Kidney (tissue), 22 donors: ENCODE results near the gene SLITRK2. TPM values are rescaled to one million over a fixed set of nuclear protein-coding genes. Genes with fewer than 3 reads are reported as not detected.

Experiments used
- DNase-seq, 5 donors: peaks; one replicate each; pipeline ENCODE4 v3.0.0-alpha.2; 2013 to 2020
- FAIRE-seq: peaks from 2 replicates; lab custom pipeline; 2012; peaks lifted over from hg19 to GRCh38; lab: Jason Lieb, UNC
- H3K27ac ChIP-seq, 2 donors: one replicate each; pipeline ENCODE4 v1.7.0; 2013; ENCODE audit warnings: low read depth in 2 of 2, low read length in 2 of 2, inconsistent platforms in 1 of 2
- H3K27me3 ChIP-seq: one replicate; pipeline ENCODE4 v1.7.1; 2013; ENCODE audit warnings: low read length, inconsistent platforms; ENCODE audit not compliant: control insufficient read depth, insufficient read depth
- H3K36me3 ChIP-seq, 3 donors: one replicate each; pipeline versions ENCODE4 v1.7.0 to v1.7.1; 2013; ENCODE audit warnings: low read length in 3 of 3, control low read depth in 1 of 3, inconsistent platforms in 1 of 3; ENCODE audit not compliant: insufficient read depth in 3 of 3, control insufficient read depth in 2 of 3
- H3K4me1 ChIP-seq, 3 donors: one replicate each; pipeline versions ENCODE4 v1.7.0 to v1.7.1; 2013; ENCODE audit warnings: low read length in 3 of 3, inconsistent platforms in 1 of 3, low read depth in 1 of 3; ENCODE audit not compliant: control insufficient read depth in 2 of 3, insufficient read depth in 2 of 3
- H3K4me3 ChIP-seq, 3 donors: one replicate each; pipeline versions ENCODE4 v1.7.0 to v1.8.1; 2013; ENCODE audit warnings: low read length in 3 of 3, control low read depth in 1 of 3, inconsistent platforms in 1 of 3
- H3K9ac ChIP-seq, 3 donors: one replicate each; pipeline versions ENCODE4 v1.7.0 to v1.7.1; 2013; ENCODE audit warnings: low read length in 3 of 3, control low read depth in 1 of 3, inconsistent platforms in 1 of 3
- H3K9me3 ChIP-seq, 3 donors: one replicate each; pipeline versions ENCODE4 v1.7.0 to v1.7.1; 2013; ENCODE audit warnings: low read length in 3 of 3, control low read depth in 1 of 3, inconsistent platforms in 1 of 3; ENCODE audit not compliant: control insufficient read depth in 2 of 3, insufficient read depth in 1 of 3
- CTCF ChIP-seq: IDR thresholded peaks from 3 replicates; pipeline ENCODE4 v1.5.1; 2012; ENCODE audit warnings: mild to moderate bottlenecking, moderate library complexity, borderline replicate concordance; ENCODE audit not compliant: insufficient read depth; ENCODE audit errors: extremely low read depth
- intact Hi-C: fragments of 100-400 bp; cut with DNase I; formaldehyde crosslinking; loops from one replicate; pipeline ENCODE4 v1.11.1; 2022
- long read RNA-seq, 10 donors: library from polyadenylated mRNA in 1 of 10; unstranded in 1 of 10; transcript quantifications; one replicate each; pipeline ENCODE4 v2.0.0 and lab custom pipeline, GENCODE V29; 2021 to 2026
- polyA plus RNA-seq: library from polyadenylated mRNA; stranded (reverse); fragments of 350-450 nt; fragmentation: Illumina TruSeq; extraction: RNeasy Lipid Tissue Mini Kit (QIAGEN cat#74804); gene quantifications from one replicate; pipeline ENCODE4 v1.2.3, GENCODE V29; 2014; ENCODE audit warnings: low read depth, low replicate concordance; ENCODE audit not compliant: insufficient read depth
- total RNA-seq: library from RNA; stranded (reverse); fragmentation: NEBNext Ultra II Directional; extraction: Animal tissue kit (Norgen Biotek cat#: 25700); gene quantifications from one replicate; pipeline ENCODE4 v1.2.1, GENCODE V29; 2021
- donor health status: control.
- donor health status: control.
- donor health status: control.
- donor health status: control.
- donor health status: control.
- donor health status: DM: yes; HTN: yes; CAD: no.
- donor health status: Normal renal cell carcinoma (clear cell type).

SLITRK2 gene
- total RNA-seq (3.8 TPM), polyA plus RNA-seq (0.34 TPM)
- long read RNA-seq, donor 1, full-length matches to known transcripts, result 4 of 4 reads
- long read RNA-seq, donor 1, partial matches to known transcripts, result 0 of 4 reads
- long read RNA-seq, donor 1, other reads (novel, unspliced or antisense), result 0 of 4 reads
- long read RNA-seq, donor 2, result 0 reads
- long read RNA-seq, donor 3, full-length matches to known transcripts, result 3 of 3 reads
- long read RNA-seq, donor 3, partial matches to known transcripts, result 0 of 3 reads
- long read RNA-seq, donor 3, other reads (novel, unspliced or antisense), result 0 of 3 reads
- long read RNA-seq, donor 4, full-length matches to known transcripts, result 2 of 2 reads
- long read RNA-seq, donor 4, partial matches to known transcripts, result 0 of 2 reads
- long read RNA-seq, donor 4, other reads (novel, unspliced or antisense), result 0 of 2 reads
- long read RNA-seq, donor 5, full-length matches to known transcripts, result 1 of 1 reads
- long read RNA-seq, donor 5, partial matches to known transcripts, result 0 of 1 reads
- long read RNA-seq, donor 5, other reads (novel, unspliced or antisense), result 0 of 1 reads
- long read RNA-seq, donor 6, result 0 reads
- long read RNA-seq, donor 7, full-length matches to known transcripts, result 8 of 8 reads
- long read RNA-seq, donor 7, partial matches to known transcripts, result 0 of 8 reads
- long read RNA-seq, donor 7, other reads (novel, unspliced or antisense), result 0 of 8 reads
- long read RNA-seq, donor 8, full-length matches to known transcripts, result 5 of 5 reads
- long read RNA-seq, donor 8, partial matches to known transcripts, result 0 of 5 reads
- long read RNA-seq, donor 8, other reads (novel, unspliced or antisense), result 0 of 5 reads
- long read RNA-seq, donor 9, full-length matches to known transcripts, result 10 of 10 reads
- long read RNA-seq, donor 9, partial matches to known transcripts, result 0 of 10 reads
- long read RNA-seq, donor 9, other reads (novel, unspliced or antisense), result 0 of 10 reads
- long read RNA-seq, donor 10, full-length matches to known transcripts, result 4 of 4 reads
- long read RNA-seq, donor 10, partial matches to known transcripts, result 0 of 4 reads
- long read RNA-seq, donor 10, other reads (novel, unspliced or antisense), result 0 of 4 reads

GRCh38 chrX:145817331-145818185, at the start of gene SLITRK2:
SLITRK2 (plus strand) TSS chrX:145817829; CDS start chrX:145822426, 4,597 bp downstream.
- Histone ChIP-seq H3K36me3 (no peaks in the 10 kb centered on the region), H3K27ac (no peak within 1 kb of the TSS), H3K4me1 (no peaks in the 10 kb centered on the region), H3K4me3 (peak within 1 kb of the TSS; percentile 21 to 39 (median 24)), H3K27me3 (peaks cover 46% of the 10 kb centered on the region), H3K9me3 (no peaks in the 10 kb centered on the region), H3K9ac (no peak within 1 kb of the TSS)
- intact Hi-C loops, result no loop called here
- FAIRE-seq (no peak), DNase-seq (peak in 4 of 5 donors; percentile 28 to 58 (median 38))
- no peak for TF ChIP-seq CTCF

GRCh38 chrX:145773006-145773405, 44.6 kb upstream of the SLITRK2 start:
- Histone ChIP-seq H3K9me3 (no peaks in the 10 kb centered on the region), H3K36me3 (no peaks in the 10 kb centered on the region), H3K4me1 (no peaks in the 10 kb centered on the region), H3K27me3 (no peaks in the 10 kb centered on the region), H3K4me3 (no peak overlapping the region), H3K27ac (no peak overlapping the region), H3K9ac (no peak overlapping the region)
- intact Hi-C loops, result no loop called here
- TF ChIP-seq CTCF, result no peak
- DNase-seq, result no peak
- FAIRE-seq, result no peak

GRCh38 chrX:145792281-145792680, 25.3 kb upstream of the SLITRK2 start:
- FAIRE-seq, result no peak
- intact Hi-C loops, result no loop called here
- no peaks in the 10 kb centered on the region for H3K4me1 ChIP-seq
- H3K9ac ChIP-seq, result no peak overlapping the region
- no peaks in the 10 kb centered on the region for H3K27me3 ChIP-seq
- H3K9me3 ChIP-seq, result no peaks in the 10 kb centered on the region
- H3K27ac ChIP-seq, result no peak overlapping the region
- TF ChIP-seq CTCF, result no peak
- H3K4me3 ChIP-seq, result no peak overlapping the region
- no peaks in the 10 kb centered on the region for H3K36me3 ChIP-seq
- no peak for DNase-seq
